Measurements from ENCODE around the gene TIGD1. TPM values are rescaled to one million over a fixed set of nuclear protein-coding genes. Genes with fewer than 3 reads are reported as not detected.

Gene TIGD1
- total RNA-seq, 2 donors from 2014 or later, result 3.6 to 4.2 TPM

DNA sequence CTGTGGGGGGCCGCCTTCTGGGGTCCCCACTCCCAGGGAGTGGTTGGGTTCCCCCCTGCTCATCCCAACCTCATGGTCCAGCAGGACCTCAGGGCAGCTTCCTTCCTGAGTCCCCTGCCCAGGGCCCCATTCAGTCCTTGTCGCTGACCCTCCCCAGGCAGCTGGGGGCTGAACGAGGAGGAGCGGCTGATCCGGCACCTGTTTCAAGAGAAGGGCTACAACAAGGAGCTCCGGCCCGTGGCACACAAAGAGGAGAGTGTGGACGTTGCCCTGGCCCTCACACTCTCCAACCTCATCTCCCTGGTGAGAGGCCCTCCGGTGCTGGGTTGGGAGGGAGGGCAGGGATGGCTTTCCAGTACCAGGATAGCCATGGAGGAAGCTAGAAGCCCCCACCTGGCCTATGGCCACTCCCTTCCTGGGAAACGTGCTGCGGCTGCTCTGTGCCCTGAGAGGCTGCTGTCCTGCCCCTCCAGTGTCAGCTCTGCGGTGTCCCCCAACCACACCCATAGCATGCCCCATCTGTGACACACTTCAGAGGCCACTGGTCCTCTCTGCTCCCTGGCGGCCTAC lies 23.9 kb downstream of the TIGD1 start:
- WGBS, 2 donors, result 77 to 79% methylated on average over 12 of the region's 13 CpGs
- peaks cover 0 to 34% of the 10 kb centered on the region in 2 donors for H3K27me3 ChIP-seq
- DNase-seq (no peak), ATAC-seq (no peak)
- TF ChIP-seq POLR2A (IDR thresholded peaks at IDR 0.05), result no peak
- TF ChIP-seq, protein P1, sequence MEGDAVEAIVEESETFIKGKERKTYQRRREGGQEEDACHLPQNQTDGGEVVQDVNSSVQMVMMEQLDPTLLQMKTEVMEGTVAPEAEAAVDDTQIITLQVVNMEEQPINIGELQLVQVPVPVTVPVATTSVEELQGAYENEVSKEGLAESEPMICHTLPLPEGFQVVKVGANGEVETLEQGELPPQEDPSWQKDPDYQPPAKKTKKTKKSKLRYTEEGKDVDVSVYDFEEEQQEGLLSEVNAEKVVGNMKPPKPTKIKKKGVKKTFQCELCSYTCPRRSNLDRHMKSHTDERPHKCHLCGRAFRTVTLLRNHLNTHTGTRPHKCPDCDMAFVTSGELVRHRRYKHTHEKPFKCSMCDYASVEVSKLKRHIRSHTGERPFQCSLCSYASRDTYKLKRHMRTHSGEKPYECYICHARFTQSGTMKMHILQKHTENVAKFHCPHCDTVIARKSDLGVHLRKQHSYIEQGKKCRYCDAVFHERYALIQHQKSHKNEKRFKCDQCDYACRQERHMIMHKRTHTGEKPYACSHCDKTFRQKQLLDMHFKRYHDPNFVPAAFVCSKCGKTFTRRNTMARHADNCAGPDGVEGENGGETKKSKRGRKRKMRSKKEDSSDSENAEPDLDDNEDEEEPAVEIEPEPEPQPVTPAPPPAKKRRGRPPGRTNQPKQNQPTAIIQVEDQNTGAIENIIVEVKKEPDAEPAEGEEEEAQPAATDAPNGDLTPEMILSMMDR (IDR thresholded peaks at IDR 0.05), result no peak
- H3K36me3 ChIP-seq (replicated peaks in 1 of 2; ENCODE audit: insufficient read depth in 1 of 2, low read depth in 2 of 2), result no peaks in the 10 kb centered on the region
- intact Hi-C loops (cut with DNase I), result loop anchor here (10.0 kb wide), 1 partner anchor 622 kb away; no protein-coding TSS in a partner anchor
- H3K27ac ChIP-seq, result no peak overlapping the region
- peaks cover 31% of the 10 kb centered on the region for H3K4me1 ChIP-seq
- H3K9me3 ChIP-seq, result no peaks in the 10 kb centered on the region
- H3K4me3 ChIP-seq, result no peak overlapping the region

- Histone ChIP-seq H3K4me3 (no peak within 1 kb of the TSS), H3K36me3 (replicated peaks in 1 of 2; ENCODE audit: insufficient read depth in 1 of 2, low read depth in 2 of 2) (no peaks in the 10 kb centered on the region), H3K27ac (no peak within 1 kb of the TSS), H3K9me3 (no peaks in the 10 kb centered on the region), H3K4me1 (peaks cover 31% of the 10 kb centered on the region), H3K27me3 (peaks cover 0 to 34% of the 10 kb centered on the region in 2 donors)
- DNase-seq (peak; percentile 42 to 70 (median 62)), ATAC-seq (peak; percentile 68)
- intact Hi-C loops (cut with DNase I), result loop anchor here (10.0 kb wide), 1 partner anchor 621 kb away; no protein-coding TSS in a partner anchor
- WGBS, 2 donors, result 22 to 28% methylated on average over 6 to 17 of the region's 18 CpGs
- no peak for TF ChIP-seq POLR2A (IDR thresholded peaks at IDR 0.05)
- TF ChIP-seq, protein P1 (IDR thresholded peaks at IDR 0.05), result no peak
Measured at GRCh38 chr2:232525791-232526371, 24.5 kb downstream of the TIGD1 start, which contains the start of gene CHRND. Gene CHRND, plus strand, starts transcription at chr2:232526160. Its CDS starts 56 bp downstream, at chr2:232526216.

DNA sequence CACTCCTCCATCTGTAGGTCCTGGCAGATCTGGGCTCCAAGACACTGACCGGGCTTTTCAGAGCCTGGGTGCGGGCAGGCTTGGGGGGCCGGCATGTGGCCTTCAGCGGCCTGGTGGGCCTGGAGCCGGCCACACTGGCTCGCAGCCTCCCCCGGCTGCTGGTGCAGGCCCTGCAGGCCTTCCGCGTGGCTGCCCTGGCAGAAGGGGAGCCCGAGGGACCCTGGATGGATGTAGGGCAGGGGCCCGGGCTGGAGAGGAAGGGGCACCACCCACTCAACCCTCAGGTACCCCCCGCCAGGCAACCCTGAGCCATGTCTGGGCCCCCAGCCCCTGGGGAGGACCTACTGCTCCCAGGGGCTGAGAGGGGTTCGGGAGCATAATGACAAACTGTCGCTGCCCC lies 25.2 kb downstream of the TIGD1 start:
- WGBS, 2 donors, result 78 to 79% methylated on average over 7 to 11 of the region's 14 CpGs
- DNase-seq, result no peak
- TF ChIP-seq POLR2A (IDR thresholded peaks at IDR 0.05), result no peak
- TF ChIP-seq, protein P1 (IDR thresholded peaks at IDR 0.05), result no peak

GRCh38 chr2:232524771-232525170 lies 25.6 kb downstream of the TIGD1 start:
- no peak for ATAC-seq
- peaks cover 0 to 34% of the 10 kb centered on the region in 2 donors for H3K27me3 ChIP-seq

More for the DNA sequence above, 25.2 kb downstream of the TIGD1 start:
- Histone ChIP-seq H3K36me3 (replicated peaks in 1 of 2; ENCODE audit: insufficient read depth in 1 of 2, low read depth in 2 of 2) (no peaks in the 10 kb centered on the region), H3K27ac (no peak overlapping the region), H3K9me3 (no peaks in the 10 kb centered on the region), H3K4me1 (peaks cover 31% of the 10 kb centered on the region), H3K4me3 (no peak overlapping the region), H3K27me3 (peaks cover 0 to 34% of the 10 kb centered on the region in 2 donors)
- intact Hi-C loops (cut with DNase I), result loop anchor here (10.0 kb wide), 1 partner anchor 620 kb away; no protein-coding TSS in a partner anchor
- no peak for ATAC-seq

More at GRCh38 chr2:232524771-232525170, 25.6 kb downstream of the TIGD1 start:
- Histone ChIP-seq H3K4me3 (no peak overlapping the region), H3K36me3 (replicated peaks in 1 of 2; ENCODE audit: insufficient read depth in 1 of 2, low read depth in 2 of 2) (no peaks in the 10 kb centered on the region), H3K4me1 (peaks cover 31% of the 10 kb centered on the region), H3K9me3 (no peaks in the 10 kb centered on the region), H3K27ac (no peak overlapping the region)
- 80 to 82% methylated on average over 4 to 5 of the region's 6 CpGs for WGBS, 2 donors
- no peak for DNase-seq
- intact Hi-C loops (cut with DNase I), result loop anchor here (5.0 to 10.0 kb wide), 2 partner anchors 77 to 620 kb away; no protein-coding TSS in a partner anchor
- TF ChIP-seq POLR2A (IDR thresholded peaks at IDR 0.05), result no peak
- TF ChIP-seq, protein P1 (IDR thresholded peaks at IDR 0.05), result no peak

Measured in body of pancreas (tissue), 4 donors.